Stimulated activated effector memory CD8-positive, alpha-beta T cell treated with anti-CD3 and anti-CD28 coated beads, Interleukin-12 subunit alpha, Interleukin-12 subunit beta, amount 100 ng/mL, for 72 hours (primary cell): ENCODE data around the gene CXCL17.

Experiments used
- ATAC-seq: fragments of 150-1000 bp; cut with Tn5 transposase; 2 replicates; pipeline ENCODE4 v1.10.0; 2021
- DNase-seq, 2 donors: peaks; one replicate each; pipeline ENCODE4 v3.0.0; 2021 to 2022; ENCODE audit warnings: low spot score in 2 of 2
- H3K27ac Mint-ChIP-seq: one replicate; pipeline ENCODE4 v1.8.0; 2022; ENCODE audit warnings: mild to moderate bottlenecking, mixed read lengths
- H3K36me3 Mint-ChIP-seq: one replicate; pipeline ENCODE4 v1.8.0; 2022; ENCODE audit warnings: mild to moderate bottlenecking, mixed read lengths
- H3K4me1 Mint-ChIP-seq: one replicate; pipeline ENCODE4 v1.8.0; 2022; ENCODE audit warnings: mixed read lengths
- H3K4me3 Mint-ChIP-seq: one replicate; pipeline ENCODE4 v1.8.0; 2022; ENCODE audit warnings: mild to moderate bottlenecking, mixed read lengths
- H3K9me3 Mint-ChIP-seq: one replicate; pipeline ENCODE4 v1.8.0; 2022; ENCODE audit warnings: mixed read lengths

The CXCL17 gene

DNA sequence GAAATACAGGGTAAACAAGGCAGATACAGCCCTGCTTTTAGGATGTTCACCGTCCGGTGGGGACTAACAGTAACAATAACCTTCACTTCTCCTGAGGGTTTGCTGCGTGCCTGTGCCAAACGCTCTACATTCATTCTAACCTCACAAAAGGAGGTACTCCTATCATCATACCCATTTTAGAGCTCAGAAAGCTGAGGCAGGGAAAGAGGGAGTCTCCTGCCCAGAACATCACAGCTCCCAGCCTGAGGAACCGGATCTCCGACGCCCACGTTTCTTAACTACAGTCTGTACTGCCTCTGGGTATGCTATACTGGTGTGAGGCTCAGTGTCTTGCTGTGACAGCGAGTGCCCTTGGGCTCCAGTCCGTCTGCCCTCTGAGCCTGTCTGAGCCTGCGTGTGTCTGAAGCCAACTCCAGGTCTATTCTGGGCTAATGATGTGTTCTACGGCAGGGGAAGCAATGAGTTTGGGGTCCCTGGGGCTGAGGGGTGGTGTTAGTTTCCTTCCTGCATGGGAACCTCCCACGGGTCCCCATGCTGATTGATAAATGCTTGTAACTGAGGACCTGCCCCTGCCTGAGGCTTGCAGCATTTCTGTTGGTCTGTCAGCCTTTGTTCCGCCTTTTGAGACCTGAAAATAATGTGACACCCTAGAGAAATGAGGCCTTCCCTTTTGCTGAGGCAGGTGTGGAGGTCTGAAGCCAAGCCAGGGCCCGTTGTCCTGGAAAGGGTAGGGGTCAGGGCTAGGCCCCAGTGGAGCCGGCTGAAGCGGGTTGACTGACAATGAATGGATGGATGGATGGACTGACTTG lies 20.4 kb downstream of the CXCL17 start:
- Mint-ChIP-seq H3K36me3 (peaks cover 20% of the 10 kb centered on the region), H3K4me1 (peaks cover 48% of the 10 kb centered on the region), H3K27ac (peak overlapping the region; percentile 93), H3K4me3 (peak overlapping the region; percentile 99), H3K9me3 (no peaks in the 10 kb centered on the region)
- DNase-seq (peak in 1 of 2 donors; percentile 48), ATAC-seq (no peak)

DNA sequence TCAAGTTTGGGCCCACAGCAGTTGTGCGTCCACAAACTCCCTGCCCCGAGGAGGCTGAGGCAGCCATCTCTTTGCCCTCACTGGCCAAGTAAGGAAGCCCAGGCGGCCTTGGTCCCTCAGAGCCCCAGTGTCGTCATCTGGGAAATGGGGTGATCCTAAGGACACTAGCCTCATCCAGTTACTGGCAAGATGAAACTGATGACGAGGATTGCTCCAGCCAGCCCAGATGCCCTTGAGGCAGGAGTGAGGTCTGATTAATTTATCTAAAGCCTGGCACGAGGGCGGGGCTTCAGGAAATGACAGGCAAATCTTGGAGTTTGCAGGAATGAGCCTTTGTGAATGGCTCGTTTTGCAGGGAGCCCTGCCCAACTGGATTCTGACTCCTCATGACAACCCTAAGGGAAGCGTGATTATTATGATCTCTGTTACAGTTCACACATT lies 21.1 kb downstream of the CXCL17 start:
- peak overlapping the region; percentile 9 for H3K27ac Mint-ChIP-seq
- ATAC-seq (no peak), DNase-seq (no peak)
- peaks cover 20% of the 10 kb centered on the region for H3K36me3 Mint-ChIP-seq
- H3K9me3 Mint-ChIP-seq: no peaks in the 10 kb centered on the region
- H3K4me3 Mint-ChIP-seq: peak overlapping the region; percentile 99
- peaks cover 48% of the 10 kb centered on the region for H3K4me1 Mint-ChIP-seq

DNA sequence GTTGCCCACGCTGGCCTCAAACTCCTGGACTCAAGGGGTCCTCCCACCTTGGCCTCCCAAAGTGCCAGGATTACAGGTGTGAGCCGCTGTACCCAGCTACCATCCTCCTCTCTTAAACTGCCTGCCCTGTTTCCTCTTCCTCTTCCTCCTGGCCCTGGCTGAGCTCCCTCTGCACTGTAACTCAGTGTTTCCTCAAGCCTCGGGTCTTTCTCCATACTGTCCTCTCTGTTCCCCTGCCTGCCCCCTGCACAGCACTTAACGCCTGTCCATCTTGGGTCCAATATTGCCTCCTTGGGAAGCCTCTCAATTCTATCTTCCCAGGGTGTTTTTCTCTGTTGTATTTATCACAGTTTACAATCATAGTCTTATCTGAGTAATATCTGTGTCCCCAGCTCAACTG lies 21.6 kb downstream of the CXCL17 start:
- H3K9me3 Mint-ChIP-seq: no peaks in the 10 kb centered on the region
- peaks cover 48% of the 10 kb centered on the region for H3K4me1 Mint-ChIP-seq
- ATAC-seq: no peak
- peak overlapping the region; percentile 9 for H3K27ac Mint-ChIP-seq
- no peak for DNase-seq
- peaks cover 20% of the 10 kb centered on the region for H3K36me3 Mint-ChIP-seq
- peak overlapping the region; percentile 99 for H3K4me3 Mint-ChIP-seq

DNA sequence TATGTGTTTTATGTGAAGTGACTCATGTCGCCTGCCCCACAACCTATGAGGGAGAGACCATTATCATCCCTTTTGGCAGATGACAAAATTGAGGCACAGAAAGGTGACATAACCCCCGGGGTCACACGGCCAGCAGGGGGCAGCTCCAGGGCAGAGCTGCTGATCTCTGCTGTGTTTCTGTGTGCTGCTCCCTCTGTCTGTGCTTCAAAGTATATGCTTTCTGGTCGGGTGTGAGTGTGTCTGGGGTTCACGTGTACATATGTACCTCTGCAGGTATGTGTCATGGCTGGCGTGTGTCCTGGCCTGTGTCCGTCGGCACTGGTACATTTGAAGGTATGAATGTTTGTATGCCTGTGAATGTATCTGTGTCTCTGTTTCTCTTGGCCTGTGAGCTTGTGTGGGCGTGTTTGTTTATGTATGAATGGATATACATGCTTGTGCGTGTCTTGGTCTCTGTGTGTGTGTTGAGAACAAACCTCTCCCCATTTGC lies 22.6 kb downstream of the CXCL17 start:
- Mint-ChIP-seq H3K27ac (peak overlapping the region; percentile 9), H3K4me3 (no peak overlapping the region), H3K9me3 (no peaks in the 10 kb centered on the region), H3K4me1 (peaks cover 48% of the 10 kb centered on the region), H3K36me3 (peaks cover 26% of the 10 kb centered on the region)
- DNase-seq (peak; percentile 57 to 85), ATAC-seq (peak; percentile 61)

DNA sequence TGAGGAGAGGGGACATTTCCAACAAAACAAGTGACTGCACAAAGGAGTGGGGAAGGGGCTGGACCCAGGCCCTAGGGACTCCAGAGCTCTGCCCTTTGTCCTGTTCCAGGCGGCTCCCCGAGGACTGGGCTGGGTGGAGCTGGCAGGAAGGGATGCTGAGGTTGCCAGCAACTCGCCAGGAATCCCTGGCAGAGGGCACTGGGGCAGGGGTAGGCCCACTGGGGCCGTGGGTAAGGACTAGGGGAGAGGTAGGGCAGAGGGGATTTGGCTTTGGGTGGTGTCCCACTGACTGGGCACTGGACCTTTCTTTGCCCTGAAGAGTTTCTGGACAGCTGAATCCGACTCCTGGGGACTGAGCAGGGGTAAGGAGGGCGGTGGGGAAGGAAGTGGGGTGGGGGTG lies 23.4 kb downstream of the CXCL17 start:
- no peaks in the 10 kb centered on the region for H3K9me3 Mint-ChIP-seq
- H3K4me3 Mint-ChIP-seq: no peak overlapping the region
- peaks cover 44% of the 10 kb centered on the region for H3K4me1 Mint-ChIP-seq
- H3K27ac Mint-ChIP-seq: no peak overlapping the region
- DNase-seq (no peak), ATAC-seq (no peak)
- peaks cover 33% of the 10 kb centered on the region for H3K36me3 Mint-ChIP-seq

DNA sequence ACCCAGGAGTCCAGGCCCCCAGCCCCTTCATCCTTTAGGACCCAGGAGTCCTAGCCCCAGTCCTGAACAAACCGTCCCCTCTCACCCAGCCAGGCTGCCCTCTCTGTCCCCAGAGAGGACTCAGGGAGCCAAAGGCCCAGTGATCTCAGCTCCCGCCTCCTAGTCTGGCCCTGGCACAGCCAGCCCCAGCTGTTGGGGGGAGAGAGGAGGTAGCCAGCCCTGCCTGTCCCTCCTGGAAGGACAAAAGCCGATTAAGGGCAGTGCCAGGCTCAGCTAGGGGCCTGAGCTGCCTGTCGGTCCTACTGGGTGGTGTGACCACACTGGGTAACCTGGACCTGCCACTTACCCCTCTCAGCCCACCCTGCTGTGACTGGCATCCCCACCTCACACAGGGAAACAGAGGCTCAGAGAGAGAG lies 30.1 kb downstream of the CXCL17 start:
- H3K27ac Mint-ChIP-seq: peak overlapping the region; percentile 2
- ATAC-seq: no peak
- no peaks in the 10 kb centered on the region for H3K9me3 Mint-ChIP-seq

DNA sequence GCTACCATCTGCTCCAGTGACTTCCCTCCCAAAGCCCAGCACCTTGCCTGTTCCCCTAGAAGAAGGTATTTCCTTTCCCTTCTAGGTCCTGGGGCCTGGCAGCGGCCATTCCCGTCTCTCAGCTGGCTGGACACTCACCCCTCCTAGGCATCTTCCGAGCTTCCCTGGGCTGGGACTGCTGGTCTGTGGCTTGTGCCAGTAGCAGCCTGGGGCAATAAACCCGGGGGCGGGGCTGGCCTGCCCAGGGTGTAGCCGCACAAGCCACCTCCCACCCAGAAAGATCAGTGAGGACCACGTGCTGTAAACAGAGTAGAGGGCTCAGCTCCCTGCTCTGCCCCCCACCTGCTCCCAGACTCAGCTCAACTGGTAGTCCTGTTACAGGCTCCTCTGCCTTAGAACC lies 30.5 kb downstream of the CXCL17 start:
- Mint-ChIP-seq H3K9me3 (no peaks in the 10 kb centered on the region), H3K27ac (peak overlapping the region; percentile 83), H3K36me3 (peaks cover 45% of the 10 kb centered on the region), H3K4me1 (peaks cover 35% of the 10 kb centered on the region), H3K4me3 (no peak overlapping the region)
- ATAC-seq: no peak
- no peak for DNase-seq

More for the DNA sequence above, 30.1 kb downstream of the CXCL17 start:
- Mint-ChIP-seq H3K4me1 (peaks cover 32% of the 10 kb centered on the region), H3K36me3 (peaks cover 42% of the 10 kb centered on the region), H3K4me3 (no peak overlapping the region)
- no peak for DNase-seq

DNA sequence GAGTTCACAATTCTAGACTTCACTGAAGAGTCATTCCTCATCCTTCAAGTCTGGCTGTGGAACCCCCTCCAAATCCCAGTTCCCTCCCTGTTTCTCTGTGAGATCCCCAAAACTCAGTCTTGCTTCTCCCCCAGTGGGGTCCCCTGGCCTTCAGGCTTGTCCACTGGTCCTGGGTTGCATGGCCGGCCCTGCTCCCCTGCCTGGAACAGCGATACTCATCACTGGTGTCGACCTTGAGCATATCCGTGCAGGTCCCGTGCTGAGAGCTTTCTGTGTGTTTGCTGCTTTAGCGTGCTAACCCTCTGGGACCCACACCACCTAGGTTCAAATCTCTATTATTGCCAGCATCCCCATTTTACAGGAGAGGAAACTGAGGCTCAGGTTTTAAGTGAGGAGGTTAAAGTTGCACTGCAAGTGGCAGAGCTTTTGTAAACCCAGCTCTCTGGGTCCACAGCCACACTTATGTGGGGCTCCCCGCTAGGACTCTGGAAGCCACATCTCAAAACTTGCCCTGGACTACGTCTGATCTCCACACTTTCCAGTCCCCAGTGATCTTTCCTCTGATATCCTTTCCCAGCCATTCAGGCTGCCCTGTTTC lies 31.1 kb downstream of the CXCL17 start:
- H3K9me3 Mint-ChIP-seq: no peaks in the 10 kb centered on the region
- peaks cover 35% of the 10 kb centered on the region for H3K4me1 Mint-ChIP-seq
- H3K4me3 Mint-ChIP-seq: no peak overlapping the region
- ATAC-seq: no peak
- DNase-seq: no peak
- H3K36me3 Mint-ChIP-seq: peaks cover 48% of the 10 kb centered on the region
- peak overlapping the region; percentile 83 for H3K27ac Mint-ChIP-seq

DNA sequence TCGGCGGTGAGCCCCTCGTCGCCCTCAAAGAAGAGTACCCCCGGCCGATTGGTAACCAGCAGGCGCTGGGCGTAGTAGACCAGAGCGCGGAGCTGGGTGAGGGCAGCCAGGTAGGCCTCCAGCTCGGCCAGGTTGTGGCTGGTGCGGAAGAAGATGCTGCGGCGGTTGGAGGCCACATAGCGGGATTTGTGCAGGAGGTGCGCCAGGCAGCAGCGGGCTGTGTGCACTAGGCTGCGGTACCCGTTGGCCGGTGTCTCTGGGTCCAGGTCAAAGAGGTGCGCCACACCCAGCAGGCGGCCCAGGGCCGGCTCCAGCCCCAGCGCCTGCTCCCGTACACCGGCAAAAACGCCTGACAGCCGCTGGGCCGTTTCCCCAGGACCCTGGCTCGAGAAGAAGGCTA lies 32.4 kb downstream of the CXCL17 start:
- ATAC-seq (no peak), DNase-seq (no peak)
- Mint-ChIP-seq H3K4me3 (no peak overlapping the region), H3K9me3 (no peaks in the 10 kb centered on the region), H3K4me1 (peaks cover 35% of the 10 kb centered on the region), H3K27ac (no peak overlapping the region), H3K36me3 (peaks cover 49% of the 10 kb centered on the region)

DNA sequence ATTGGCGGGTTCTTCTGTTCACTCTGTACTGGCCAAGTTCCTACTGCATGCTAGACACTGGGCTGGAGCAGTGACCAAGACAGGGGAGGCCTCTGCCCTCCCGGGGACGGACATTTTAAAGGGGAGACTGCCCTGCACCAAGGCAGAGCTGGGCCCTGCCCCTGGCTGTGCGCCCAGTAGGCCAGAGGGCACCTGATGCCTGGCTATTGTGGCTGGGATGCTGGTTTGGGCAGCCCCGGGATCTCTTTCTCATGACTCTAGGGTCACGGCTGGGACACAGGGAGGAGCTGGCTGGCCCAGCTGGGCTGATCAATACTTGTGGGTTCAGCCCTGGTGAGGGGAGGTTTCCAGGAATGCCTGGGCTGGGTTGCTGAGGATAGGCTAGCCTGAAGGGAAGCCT lies 33.3 kb downstream of the CXCL17 start:
- Mint-ChIP-seq H3K4me3 (no peak overlapping the region), H3K36me3 (peaks cover 50% of the 10 kb centered on the region), H3K9me3 (no peaks in the 10 kb centered on the region), H3K4me1 (peaks cover 35% of the 10 kb centered on the region), H3K27ac (peak overlapping the region; percentile 88)
- ATAC-seq: no peak
- DNase-seq: no peak

DNA sequence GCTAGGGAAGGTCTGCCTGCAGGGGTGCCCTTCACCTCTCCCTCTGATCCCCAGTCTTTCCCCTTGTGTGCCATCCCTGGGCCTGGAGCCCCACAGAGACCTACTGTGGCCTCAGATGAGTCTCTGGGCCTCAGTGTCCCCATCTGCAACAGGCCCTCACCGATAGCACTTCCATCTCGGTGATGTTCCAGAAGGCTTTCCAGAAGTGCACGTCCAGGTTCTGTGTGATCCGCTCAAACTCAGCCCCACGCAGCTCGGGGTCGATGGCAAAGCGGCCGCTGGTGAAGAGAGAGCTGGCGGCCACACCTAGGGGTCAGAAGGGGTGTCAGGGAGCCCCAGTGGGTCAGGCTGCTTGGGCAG lies 35.0 kb downstream of the CXCL17 start:
- peak overlapping the region; percentile 88 for H3K27ac Mint-ChIP-seq
- peaks cover 55% of the 10 kb centered on the region for H3K36me3 Mint-ChIP-seq
- H3K9me3 Mint-ChIP-seq: no peaks in the 10 kb centered on the region
- DNase-seq: no peak
- ATAC-seq: no peak
- H3K4me1 Mint-ChIP-seq: peaks cover 38% of the 10 kb centered on the region
- no peak overlapping the region for H3K4me3 Mint-ChIP-seq

DNA sequence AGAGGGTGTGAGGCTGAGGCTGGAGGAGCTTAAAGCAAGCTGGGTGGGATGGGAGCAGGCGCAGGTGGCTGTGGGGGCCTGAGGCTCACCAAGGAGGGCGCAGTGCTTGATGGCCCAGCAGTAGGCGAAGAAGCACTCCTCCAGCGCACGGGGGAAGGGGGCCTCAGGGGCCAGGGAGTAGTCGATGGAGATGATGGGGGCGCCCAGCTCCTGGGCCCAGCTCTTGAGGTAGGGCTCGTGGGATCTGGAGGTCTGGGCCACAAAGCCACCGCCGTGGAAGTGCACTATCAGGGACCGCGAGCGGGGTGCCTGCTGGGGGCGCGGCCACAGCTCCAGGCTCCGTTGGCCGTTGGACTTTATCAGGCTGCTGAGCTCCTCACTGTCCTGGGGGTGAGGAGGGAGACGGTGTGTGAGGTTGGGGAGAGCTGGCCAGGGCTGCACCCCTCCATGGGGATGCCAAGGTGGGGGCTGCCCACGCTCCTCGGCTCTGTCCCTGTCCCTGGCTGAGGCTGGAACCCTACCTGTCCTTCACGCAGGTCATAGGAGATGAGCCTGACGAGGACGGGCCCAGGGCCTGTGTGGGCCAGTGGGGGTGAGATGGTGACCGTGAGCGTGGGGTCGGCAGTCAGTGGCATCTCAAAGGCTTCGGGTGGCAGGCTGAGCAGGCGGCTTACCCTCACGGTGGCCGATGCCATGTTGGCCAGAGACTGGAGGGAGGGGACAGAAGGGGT lies 35.5 kb downstream of the CXCL17 start:
- DNase-seq: no peak
- no peak overlapping the region for H3K4me3 Mint-ChIP-seq

DNA sequence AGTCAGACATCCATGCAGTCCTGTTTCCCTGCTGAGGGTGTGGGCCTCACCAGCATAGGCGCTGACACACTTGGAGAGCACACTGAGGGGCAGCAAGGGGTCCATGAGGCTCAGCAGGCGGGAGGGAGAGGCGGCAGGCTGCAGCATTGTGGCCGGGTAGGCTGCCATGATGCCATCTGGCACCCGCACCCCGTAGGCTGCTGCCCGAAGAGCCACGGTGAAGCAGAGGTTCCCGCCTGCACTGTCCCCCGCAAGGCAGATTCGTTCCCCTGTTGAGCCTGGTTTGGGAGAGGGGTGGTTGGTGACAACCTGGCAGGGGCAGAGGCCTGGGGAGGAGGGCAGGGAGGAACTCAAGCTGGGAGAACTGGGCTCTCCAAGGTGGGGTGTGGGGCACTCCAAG lies 36.6 kb downstream of the CXCL17 start:
- no peak overlapping the region for H3K4me3 Mint-ChIP-seq
- no peaks in the 10 kb centered on the region for H3K9me3 Mint-ChIP-seq
- peak overlapping the region; percentile 71 for H3K27ac Mint-ChIP-seq
- ATAC-seq (no peak), DNase-seq (no peak)
- peaks cover 63% of the 10 kb centered on the region for H3K36me3 Mint-ChIP-seq
- H3K4me1 Mint-ChIP-seq: peaks cover 40% of the 10 kb centered on the region

More for the DNA sequence above, 35.5 kb downstream of the CXCL17 start:
- Mint-ChIP-seq H3K36me3 (peaks cover 60% of the 10 kb centered on the region), H3K4me1 (peaks cover 42% of the 10 kb centered on the region), H3K9me3 (no peaks in the 10 kb centered on the region), H3K27ac (peak overlapping the region; percentile 71)
- ATAC-seq: no peak

DNA sequence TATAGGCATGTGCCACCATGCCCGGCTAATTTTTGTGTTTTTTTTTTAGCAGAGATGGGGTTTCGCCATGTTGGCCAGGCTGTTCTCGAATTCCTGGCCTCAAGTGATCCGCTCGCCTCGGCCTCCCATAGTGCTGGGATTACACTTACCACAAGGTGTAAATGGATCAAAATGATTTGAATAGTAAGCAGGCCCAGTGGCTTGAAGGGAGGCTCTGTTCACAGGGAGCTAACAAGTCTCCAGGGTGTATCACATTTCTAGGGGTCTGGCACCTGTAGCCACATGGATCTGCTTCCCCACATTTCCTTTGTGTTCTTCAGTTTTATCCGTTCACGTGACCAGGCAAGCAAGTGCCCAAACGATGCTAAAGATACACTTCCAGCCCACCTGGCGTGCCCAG lies 39.2 kb downstream of the CXCL17 start:
- H3K4me3 Mint-ChIP-seq: no peak overlapping the region
- H3K4me1 Mint-ChIP-seq: peaks cover 51% of the 10 kb centered on the region
- H3K36me3 Mint-ChIP-seq: peaks cover 55% of the 10 kb centered on the region
- no peak for ATAC-seq
- H3K9me3 Mint-ChIP-seq: no peaks in the 10 kb centered on the region
- no peak overlapping the region for H3K27ac Mint-ChIP-seq
- no peak for DNase-seq

DNA sequence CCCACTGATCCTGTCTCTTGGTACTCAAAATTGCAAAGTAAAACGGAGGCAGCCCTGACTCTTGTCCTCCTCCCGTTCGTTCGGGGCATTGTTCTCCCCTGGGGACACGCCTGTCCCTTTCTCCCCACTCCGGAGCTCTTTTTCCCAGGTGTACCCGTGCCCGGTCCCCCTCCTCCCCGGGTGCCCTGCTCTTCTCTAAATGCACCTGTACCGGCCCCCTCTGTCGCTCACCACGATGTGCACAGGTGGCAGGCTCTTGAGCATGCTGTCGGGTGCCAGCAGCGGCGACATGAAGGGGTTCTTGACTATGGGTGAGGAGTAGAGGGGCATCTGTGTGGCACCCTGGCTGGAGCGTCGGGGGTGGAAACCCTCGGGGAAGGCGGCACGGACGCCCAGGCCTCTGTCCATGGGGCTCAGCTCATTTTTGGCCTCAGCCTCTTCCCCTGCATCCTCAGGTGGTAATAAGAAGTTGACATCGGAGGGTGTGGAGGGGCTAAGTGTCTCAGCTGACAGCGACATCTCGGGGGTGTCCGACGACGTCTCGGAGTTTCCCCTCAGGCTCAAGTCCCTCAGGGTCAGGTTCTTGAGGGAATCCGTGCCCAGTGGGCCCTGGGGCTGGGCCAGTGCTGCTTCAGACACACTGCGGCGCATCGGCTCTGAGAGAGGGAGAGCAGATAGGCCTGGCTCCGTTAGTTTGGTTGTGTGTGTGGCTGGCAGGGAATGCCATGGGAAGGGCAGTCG lies 40.2 kb downstream of the CXCL17 start:
- peak overlapping the region; percentile 87 for H3K27ac Mint-ChIP-seq
- H3K4me1 Mint-ChIP-seq: peaks cover 48% of the 10 kb centered on the region
- no peak for ATAC-seq
- H3K36me3 Mint-ChIP-seq: peaks cover 50% of the 10 kb centered on the region
- H3K4me3 Mint-ChIP-seq: peak overlapping the region; percentile 74
- no peak for DNase-seq
- no peaks in the 10 kb centered on the region for H3K9me3 Mint-ChIP-seq
